AG10803 (cell line): ENCODE data around the gene PARD3B.

Experiments
- DNase-seq: peaks from one replicate; pipeline ENCODE4 v3.0.0; 2010; ENCODE audit warnings: low read depth
- H3K4me3 ChIP-seq: 2 replicates; pipeline ENCODE4 v1.5.1; 2011; ENCODE audit warnings: mild to moderate bottlenecking, low read length, control low read depth
- TF ChIP-seq, protein P1 (sequence below): conservative IDR thresholded peaks from 2 replicates; pipeline ENCODE4 v1.5.1; 2011; ENCODE audit warnings: mild to moderate bottlenecking, low read length, control low read depth, inconsistent platforms

Gene PARD3B

DNA sequence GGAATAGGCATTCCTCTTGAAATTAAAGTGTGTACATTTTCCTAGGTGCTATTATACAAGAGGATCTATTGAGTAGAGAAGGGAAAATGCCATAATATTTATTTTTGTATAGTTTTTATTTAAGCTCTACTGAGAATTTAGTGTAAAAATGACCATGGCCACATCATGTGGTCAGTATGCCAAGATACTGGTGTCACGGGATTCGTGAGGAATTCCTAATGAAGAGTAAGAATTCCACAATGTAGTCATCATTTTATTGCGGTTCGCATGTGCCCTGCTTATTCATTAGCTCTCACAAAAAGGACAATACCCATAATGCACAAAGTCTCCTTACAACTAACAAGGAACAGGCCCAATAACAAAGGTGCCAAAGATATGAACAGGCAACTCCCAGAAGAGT, 39.3 kb upstream of the PARD3B start:
- DNase-seq, result peak; percentile 93
- no peak overlapping the region for H3K4me3 ChIP-seq
- TF ChIP-seq, protein P1, sequence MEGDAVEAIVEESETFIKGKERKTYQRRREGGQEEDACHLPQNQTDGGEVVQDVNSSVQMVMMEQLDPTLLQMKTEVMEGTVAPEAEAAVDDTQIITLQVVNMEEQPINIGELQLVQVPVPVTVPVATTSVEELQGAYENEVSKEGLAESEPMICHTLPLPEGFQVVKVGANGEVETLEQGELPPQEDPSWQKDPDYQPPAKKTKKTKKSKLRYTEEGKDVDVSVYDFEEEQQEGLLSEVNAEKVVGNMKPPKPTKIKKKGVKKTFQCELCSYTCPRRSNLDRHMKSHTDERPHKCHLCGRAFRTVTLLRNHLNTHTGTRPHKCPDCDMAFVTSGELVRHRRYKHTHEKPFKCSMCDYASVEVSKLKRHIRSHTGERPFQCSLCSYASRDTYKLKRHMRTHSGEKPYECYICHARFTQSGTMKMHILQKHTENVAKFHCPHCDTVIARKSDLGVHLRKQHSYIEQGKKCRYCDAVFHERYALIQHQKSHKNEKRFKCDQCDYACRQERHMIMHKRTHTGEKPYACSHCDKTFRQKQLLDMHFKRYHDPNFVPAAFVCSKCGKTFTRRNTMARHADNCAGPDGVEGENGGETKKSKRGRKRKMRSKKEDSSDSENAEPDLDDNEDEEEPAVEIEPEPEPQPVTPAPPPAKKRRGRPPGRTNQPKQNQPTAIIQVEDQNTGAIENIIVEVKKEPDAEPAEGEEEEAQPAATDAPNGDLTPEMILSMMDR, result no peak

DNA sequence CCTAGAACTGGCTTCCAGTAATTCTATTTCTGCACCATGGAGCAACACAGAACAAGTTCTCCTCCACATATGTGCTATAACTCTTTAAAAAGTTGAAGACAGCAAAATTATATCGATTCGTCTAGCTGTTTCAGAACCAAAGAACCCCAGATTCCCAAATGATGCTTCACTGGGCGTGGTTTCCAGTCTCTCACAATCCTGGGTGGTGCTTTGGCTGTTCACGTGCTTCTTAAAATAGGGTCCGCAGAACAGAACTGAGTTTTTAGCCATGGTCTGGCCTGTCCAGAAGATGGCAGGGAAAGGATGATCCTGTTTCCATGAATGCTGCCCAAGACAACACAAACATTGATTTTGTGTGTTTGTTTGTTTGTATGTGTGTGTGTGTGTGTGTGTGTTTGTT, 37.6 kb upstream of the PARD3B start:
- H3K4me3 ChIP-seq, result no peak overlapping the region
- DNase-seq, result peak; percentile 31
- TF ChIP-seq, protein P1, result no peak

GRCh38 chr2:204510709-204511420, 34.4 kb upstream of the PARD3B start:
- DNase-seq, result no peak
- TF ChIP-seq, protein P1, result no peak
- no peak overlapping the region for H3K4me3 ChIP-seq

- H3K4me3 ChIP-seq, result no peak overlapping the region
- TF ChIP-seq, protein P1, result no peak
- no peak for DNase-seq
Measured at GRCh38 chr2:204514439-204514838, 30.8 kb upstream of the PARD3B start.

- no peak overlapping the region for H3K4me3 ChIP-seq
- no peak for DNase-seq
- TF ChIP-seq, protein P1, result no peak
Measured at GRCh38 chr2:204515416-204515815, 29.9 kb upstream of the PARD3B start.

- DNase-seq, result no peak
- H3K4me3 ChIP-seq, result no peak overlapping the region
- TF ChIP-seq, protein P1, result no peak
Measured at GRCh38 chr2:204517154-204517553, 28.1 kb upstream of the PARD3B start.

DNA sequence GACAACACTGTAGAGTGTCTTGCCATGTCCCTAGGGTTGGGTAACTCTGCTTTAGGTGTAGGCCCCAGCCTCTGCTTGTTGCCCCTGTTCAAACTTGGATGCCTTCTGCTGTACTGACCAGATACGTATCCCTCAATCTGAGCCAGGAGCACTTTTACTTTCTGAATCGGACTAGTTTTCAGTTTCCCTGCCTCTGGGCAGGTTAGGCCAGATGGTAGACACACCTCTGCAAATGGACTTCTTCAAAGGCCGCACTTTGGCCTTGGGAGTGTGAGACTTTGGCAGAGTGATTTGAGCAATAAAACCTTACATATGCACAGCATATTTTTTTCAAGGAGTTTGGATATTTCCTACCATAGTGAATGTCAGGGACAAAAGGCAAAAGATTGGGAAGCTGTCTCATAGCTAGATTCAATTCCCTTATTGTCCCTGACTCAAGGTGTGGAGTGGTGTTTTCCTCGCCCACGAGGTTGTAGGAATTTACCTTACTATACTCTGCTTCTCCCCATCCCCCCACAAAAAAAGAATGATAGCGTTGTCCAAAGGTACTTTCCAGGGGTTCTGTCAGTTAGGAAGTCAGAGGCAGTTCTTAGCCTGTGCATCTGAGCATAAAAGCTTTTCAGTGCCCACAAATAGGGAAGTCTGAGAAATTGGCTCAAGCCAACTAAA, 15.3 kb upstream of the PARD3B start:
- no peak for DNase-seq
- H3K4me3 ChIP-seq, result no peak overlapping the region
- TF ChIP-seq, protein P1, result no peak
